22Rv1 (cell line): ENCODE measurements around the gene ITPRIP.

ENCODE experiments used
- H3K27ac ChIP-seq: fragments of 450-650 bp; 2 replicates; pipeline ENCODE4 v1.5.1; 2017
- ZFX ChIP-seq: fragments of 450-650 bp; IDR thresholded peaks from 2 replicates; pipeline ENCODE4 v1.6.1; 2017; ENCODE audit warnings: antibody characterized with exemption, borderline replicate concordance
- TF ChIP-seq, protein P1 (sequence below): fragments of 450-650 bp; IDR thresholded peaks from 2 replicates; pipeline ENCODE4 v1.5.1; 2017; ENCODE audit warnings: mild to moderate bottlenecking

ITPRIP gene

DNA sequence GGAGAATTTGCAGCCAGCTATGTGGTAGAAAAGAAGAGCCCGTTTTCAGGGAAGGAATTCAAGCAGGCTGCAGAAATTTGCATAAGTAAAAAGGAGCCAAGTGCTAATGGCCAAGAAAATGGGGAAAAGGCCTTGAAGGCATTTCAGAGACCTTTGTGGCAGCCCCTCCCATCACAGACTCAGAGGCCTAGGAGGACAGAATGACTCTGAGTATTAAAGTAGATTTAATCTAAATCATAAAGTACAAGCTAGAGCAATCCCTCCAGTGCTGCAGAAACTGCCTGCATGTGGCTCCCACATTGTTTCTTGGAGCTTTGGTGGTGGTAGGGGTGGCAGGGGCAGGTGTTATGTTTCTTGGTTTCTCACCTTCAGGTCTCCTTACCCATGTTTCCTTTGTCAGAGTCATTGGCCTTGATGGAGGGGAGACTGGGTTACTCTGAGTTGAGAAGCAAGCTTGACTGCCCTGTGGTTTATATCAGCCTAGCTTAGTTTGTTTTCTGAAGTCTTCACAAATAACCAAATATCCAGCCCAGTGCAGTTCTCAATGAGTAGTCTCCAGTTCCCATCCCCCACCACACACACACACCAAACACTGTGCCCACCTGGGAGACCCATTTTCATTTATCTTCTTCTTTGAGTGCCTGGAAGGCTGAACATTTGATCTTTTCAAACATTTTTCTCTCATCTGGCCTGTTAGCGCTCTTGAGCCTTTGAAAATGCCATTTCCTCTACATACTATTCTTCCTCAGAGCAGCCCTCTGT lies 34.5 kb downstream of the ITPRIP start:
- no peak for TF ChIP-seq ZFX
- TF ChIP-seq, protein P1, sequence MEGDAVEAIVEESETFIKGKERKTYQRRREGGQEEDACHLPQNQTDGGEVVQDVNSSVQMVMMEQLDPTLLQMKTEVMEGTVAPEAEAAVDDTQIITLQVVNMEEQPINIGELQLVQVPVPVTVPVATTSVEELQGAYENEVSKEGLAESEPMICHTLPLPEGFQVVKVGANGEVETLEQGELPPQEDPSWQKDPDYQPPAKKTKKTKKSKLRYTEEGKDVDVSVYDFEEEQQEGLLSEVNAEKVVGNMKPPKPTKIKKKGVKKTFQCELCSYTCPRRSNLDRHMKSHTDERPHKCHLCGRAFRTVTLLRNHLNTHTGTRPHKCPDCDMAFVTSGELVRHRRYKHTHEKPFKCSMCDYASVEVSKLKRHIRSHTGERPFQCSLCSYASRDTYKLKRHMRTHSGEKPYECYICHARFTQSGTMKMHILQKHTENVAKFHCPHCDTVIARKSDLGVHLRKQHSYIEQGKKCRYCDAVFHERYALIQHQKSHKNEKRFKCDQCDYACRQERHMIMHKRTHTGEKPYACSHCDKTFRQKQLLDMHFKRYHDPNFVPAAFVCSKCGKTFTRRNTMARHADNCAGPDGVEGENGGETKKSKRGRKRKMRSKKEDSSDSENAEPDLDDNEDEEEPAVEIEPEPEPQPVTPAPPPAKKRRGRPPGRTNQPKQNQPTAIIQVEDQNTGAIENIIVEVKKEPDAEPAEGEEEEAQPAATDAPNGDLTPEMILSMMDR: no peak

DNA sequence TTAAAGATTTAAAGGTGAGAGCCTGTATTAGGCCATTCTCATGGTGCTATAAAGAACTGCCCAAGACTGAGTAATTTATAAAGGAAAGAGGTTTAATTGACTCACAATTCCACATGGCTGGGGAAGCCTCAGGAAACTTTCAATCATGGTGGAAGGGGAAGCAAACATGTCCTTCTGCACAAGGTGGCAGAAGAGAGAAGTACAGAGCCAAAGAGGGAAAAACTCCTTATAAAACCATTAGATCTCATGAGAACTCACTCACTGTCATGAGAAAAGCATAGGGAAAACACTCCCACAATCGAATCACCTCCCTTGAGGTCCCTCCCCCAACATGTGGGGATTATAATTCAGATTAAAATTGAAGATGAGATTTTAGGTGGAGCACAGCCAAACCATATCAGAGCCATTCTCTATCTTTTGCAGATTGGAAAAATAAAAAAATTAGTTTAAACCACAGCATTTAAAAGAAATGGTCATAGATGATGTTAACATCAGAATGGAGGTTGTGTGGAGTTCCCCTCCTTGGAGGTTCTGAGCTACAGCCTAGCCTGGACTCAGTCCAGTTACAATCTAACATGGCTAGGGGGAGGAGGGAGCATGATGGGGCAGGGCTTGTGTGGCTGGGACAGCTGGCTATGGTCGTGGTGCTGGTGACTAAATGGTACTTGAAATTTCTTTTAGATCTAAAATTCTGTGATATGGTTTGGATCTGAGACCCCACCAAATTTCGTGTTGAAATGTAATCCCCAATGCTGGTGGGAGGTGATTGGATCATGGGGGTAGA lies 36.2 kb downstream of the ITPRIP start:
- TF ChIP-seq, protein P1: no peak
- TF ChIP-seq ZFX: no peak
- H3K27ac ChIP-seq: no peak overlapping the region

More for the DNA sequence above, 34.5 kb downstream of the ITPRIP start:
- H3K27ac ChIP-seq: no peak overlapping the region

GRCh38 chr10:104300736-104301292 lies 37.5 kb downstream of the ITPRIP start:
- TF ChIP-seq, protein P1: no peak
- no peak for TF ChIP-seq ZFX
- H3K27ac ChIP-seq: no peak overlapping the region

- TF ChIP-seq, protein P1: no peak
- TF ChIP-seq ZFX: no peak
- no peak overlapping the region for H3K27ac ChIP-seq
Measured at GRCh38 chr10:104300002-104300735, 38.1 kb downstream of the ITPRIP start.

DNA sequence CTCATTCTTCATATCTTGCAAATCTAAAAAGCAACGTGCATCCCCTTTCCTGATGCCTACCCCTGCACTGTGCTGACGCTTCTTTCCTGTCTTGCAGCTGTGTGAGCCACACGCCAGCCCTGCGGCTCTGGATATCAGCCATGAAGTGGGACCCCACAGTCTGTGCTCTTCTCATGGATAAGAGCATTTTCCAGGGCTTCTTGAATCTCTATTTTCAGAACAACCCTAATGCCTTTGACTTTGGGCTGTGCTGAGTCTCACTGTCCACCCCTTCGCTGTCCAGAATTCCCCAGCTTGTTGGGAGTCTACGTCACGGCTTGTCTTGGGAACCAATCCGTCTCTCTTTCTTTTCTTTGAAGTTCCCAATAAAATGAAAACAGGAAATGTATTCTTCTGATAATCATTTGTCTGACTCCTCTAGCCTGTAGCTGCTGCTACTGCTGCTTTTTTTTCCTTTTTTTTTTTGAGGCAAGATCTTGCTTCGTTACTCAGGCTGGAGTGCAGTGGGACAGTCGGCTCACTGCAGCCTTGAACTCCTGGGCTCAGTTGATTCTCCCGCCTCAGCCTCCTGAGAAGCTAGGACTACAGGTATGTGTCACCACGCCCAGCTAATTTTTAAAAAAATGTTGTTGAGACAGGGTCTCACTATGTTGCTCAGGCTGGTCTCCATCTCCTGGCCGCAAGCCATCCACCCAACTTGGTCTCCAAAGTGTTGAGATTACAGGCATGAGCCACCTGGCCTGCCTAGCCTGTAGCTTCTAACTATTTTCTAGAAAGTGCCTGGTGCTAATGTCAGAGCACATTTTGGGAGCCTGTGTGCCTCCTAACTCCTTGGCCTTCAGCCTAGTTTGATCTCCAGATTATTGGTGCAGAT lies 39.0 kb downstream of the ITPRIP start:
- H3K27ac ChIP-seq: no peak overlapping the region
- TF ChIP-seq, protein P1: no peak
- TF ChIP-seq ZFX: no peak
